Endothelial cell of umbilical vein (primary cell): ENCODE data around the gene LMTK3. TPM values are rescaled to one million over a fixed set of nuclear protein-coding genes. Genes with fewer than 3 reads are reported as not detected.

Source experiments
- BruUV-seq: library from RNA; stranded (reverse); fragments of 400-500 nt; replicated peaks from 2 replicates; lab custom pipeline; 2021; lab: Mats Ljungman, UMichigan
- CTCF ChIA-PET: fragments of 300-600, 350-600 bp; sonication (Branson Sonifier 250); formaldehyde crosslinking; loops from one replicate; lab custom pipeline; 2021; ENCODE audit warnings: antibody characterized with exemption, inconsistent platforms; lab: Charles Lee
- POLR2A ChIA-PET: fragments of 300-600, 350-600 bp; sonication (Branson Sonifier 250); formaldehyde crosslinking; loops from one replicate; lab custom pipeline; 2021; ENCODE audit warnings: antibody characterized with exemption, inconsistent platforms; lab: Charles Lee
- DNase-seq: peaks from one replicate; pipeline ENCODE4 v3.0.0-alpha.2; 2011; ENCODE audit warnings: low read depth, low spot score
- FAIRE-seq: peaks from 2 replicates; lab custom pipeline; 2011; peaks lifted over from hg19 to GRCh38; lab: Jason Lieb, UNC
- H2AFZ ChIP-seq: 2 replicates; pipeline ENCODE4 v1.6.0; 2012; ENCODE audit warnings: low read depth, low read length, control low read depth, inconsistent platforms
- H3K27ac ChIP-seq: 2 replicates; pipeline ENCODE4 v1.5.1; 2011; ENCODE audit warnings: low read depth, mild to moderate bottlenecking, control low read depth, low read length, moderate library complexity; ENCODE audit not compliant: insufficient read depth
- H3K27me3 ChIP-seq, 2 experiments: 2 replicates each; pipeline versions ENCODE4 v1.6.0 to v1.6.1; 2011; ENCODE audit warnings: low read length in 2 of 2, mixed read lengths in 1 of 2; ENCODE audit not compliant: control insufficient read depth in 2 of 2, insufficient read depth in 2 of 2
- H3K36me3 ChIP-seq, 2 experiments: 2 replicates in 1 of 2; 3 replicates in 1 of 2; pipeline ENCODE4 v1.5.1; 2011; ENCODE audit warnings: low read length in 2 of 2, mild to moderate bottlenecking in 1 of 2, moderate library complexity in 1 of 2; ENCODE audit not compliant: control insufficient read depth in 2 of 2, insufficient read depth in 2 of 2; ENCODE audit errors: extremely low read depth in 1 of 2
- H3K4me1 ChIP-seq: 3 replicates; pipeline ENCODE4 v1.5.1; 2011; ENCODE audit warnings: mild to moderate bottlenecking, low read length; ENCODE audit not compliant: control insufficient read depth, insufficient read depth; ENCODE audit errors: extremely low read depth
- H3K4me2 ChIP-seq: 2 replicates; pipeline ENCODE4 v1.6.1; 2011; ENCODE audit warnings: low read length, control low read depth, mixed read lengths; ENCODE audit not compliant: insufficient read depth
- H3K4me3 ChIP-seq, 3 experiments: fragments of 200-600 bp in 1 of 3; sonication (generic), shearing (Covaris generic) in 1 of 3; replicated peaks in 1 of 3; 2 replicates each; pipeline ENCODE4 v1.5.1; 2011 to 2016; ENCODE audit warnings: control low read depth in 3 of 3, low read length in 3 of 3, mild to moderate bottlenecking in 2 of 3, inconsistent platforms in 1 of 3, low read depth in 1 of 3, moderate library complexity in 1 of 3; ENCODE audit not compliant: insufficient read depth in 1 of 3
- H3K79me2 ChIP-seq: 2 replicates; pipeline ENCODE4 v1.6.0; 2012; ENCODE audit warnings: low read length, inconsistent platforms; ENCODE audit not compliant: control insufficient read depth, insufficient read depth
- H3K9ac ChIP-seq: replicated peaks from 2 replicates; pipeline ENCODE3; 2011; ENCODE audit warnings: low read length, control low read depth; ENCODE audit not compliant: insufficient read depth; ENCODE audit errors: extremely low read depth
- H3K9me1 ChIP-seq: replicated peaks from 3 replicates; pipeline ENCODE4 v1.6.0; 2011; ENCODE audit warnings: mild to moderate bottlenecking, low read length; ENCODE audit not compliant: control insufficient read depth, insufficient read depth; ENCODE audit errors: extremely low read depth
- H3K9me3 ChIP-seq: replicated peaks from 2 replicates; pipeline ENCODE4 v1.5.1; 2012; ENCODE audit warnings: low read length, inconsistent platforms; ENCODE audit not compliant: control insufficient read depth, insufficient read depth
- H4K20me1 ChIP-seq: replicated peaks from 2 replicates; pipeline ENCODE3; 2011; ENCODE audit warnings: mild to moderate bottlenecking, low read length; ENCODE audit not compliant: control insufficient read depth, insufficient read depth; ENCODE audit errors: extremely low read depth
- EZH2 ChIP-seq: IDR thresholded peaks from 2 replicates; pipeline ENCODE4 v1.6.1; 2012; ENCODE audit warnings: borderline replicate concordance, low read depth, mild to moderate bottlenecking, moderate library complexity, low read length, inconsistent platforms; ENCODE audit not compliant: severe bottlenecking
- FOS ChIP-seq: IDR thresholded peaks from 2 replicates; pipeline ENCODE4 v1.6.1; 2011; ENCODE audit warnings: mild to moderate bottlenecking, low read length, moderate library complexity, borderline replicate concordance; ENCODE audit not compliant: insufficient read depth
- GATA2 ChIP-seq: IDR thresholded peaks from 2 replicates; pipeline ENCODE4 v1.7.0; 2011; ENCODE audit warnings: low read depth, mild to moderate bottlenecking, moderate library complexity, mixed read lengths, low read length; ENCODE audit not compliant: insufficient read length, insufficient read depth
- JUN ChIP-seq: IDR thresholded peaks from 2 replicates; pipeline ENCODE4 v1.6.1; 2011; ENCODE audit warnings: borderline replicate concordance, low read depth; ENCODE audit not compliant: insufficient read length, insufficient read depth
- MYC ChIP-seq: IDR thresholded peaks from one replicate; pipeline ENCODE4 v1.6.1; 2011; ENCODE audit warnings: mild to moderate bottlenecking, low read depth, low read length
- POLR2A ChIP-seq: IDR thresholded peaks from 2 replicates; pipeline ENCODE4 v1.6.1; 2012; ENCODE audit warnings: low read depth, mild to moderate bottlenecking, control low read depth, low read length
- POLR2AphosphoS5 ChIP-seq: IDR thresholded peaks from 2 replicates; pipeline ENCODE4 v1.6.1; 2012; ENCODE audit warnings: low read depth, mild to moderate bottlenecking, control low read depth, low read length, moderate library complexity; ENCODE audit not compliant: insufficient read depth
- dilution Hi-C: fragments of 300-500 bp; cut with MboI; formaldehyde crosslinking; loops from one replicate; pipeline ENCODE4 v1.15.0; 2019; ENCODE audit warnings: low sequenced_read_pairs; ENCODE audit not compliant: extremely low pct_ligation_motif_present
- intact Hi-C: fragments of 100-400 bp; cut with micrococcal nuclease; formaldehyde crosslinking; loops from one replicate; pipeline ENCODE4 v1.10.0; 2022
- polyA plus RNA-seq, 4 experiments: library from polyadenylated mRNA; depleted of rRNA in 3 of 4; stranded (reverse) in 3 of 4; unstranded in 1 of 4; fragments of >200 nt; gene quantifications; 2 replicates each; pipeline versions ENCODE4 v1.2.1 to v1.2.3, GENCODE V29; 2011 to 2012; ENCODE audit warnings: missing spikeins in 1 of 4
- total RNA-seq: library from RNA; stranded (reverse); gene quantifications from 2 replicates; pipeline ENCODE4 v1.2.3, GENCODE V29; 2021
- TF ChIP-seq, protein P1 (sequence below): IDR thresholded peaks from 2 replicates; pipeline ENCODE4 v1.6.1; 2011; ENCODE audit not compliant: insufficient read depth, insufficient read length
- TF ChIP-seq, protein P2 (sequence below), 2 donors: IDR thresholded peaks; 1 replicate in 1 of 2; 2 replicates in 1 of 2; pipeline ENCODE4 v1.5.1; 2011; ENCODE audit warnings: low read length in 2 of 2, mild to moderate bottlenecking in 2 of 2, moderate library complexity in 2 of 2, control low read depth in 1 of 2, inconsistent platforms in 1 of 2, low read depth in 1 of 2; ENCODE audit not compliant: insufficient read depth in 1 of 2; ENCODE audit errors: extremely low read depth in 1 of 2

The LMTK3 gene
- total and polyA plus RNA-seq, 2 donors (not counting 3 experiments of a cell fraction or from before 2014, with no cell fraction given), result 0.11 to 0.14 TPM

DNA sequence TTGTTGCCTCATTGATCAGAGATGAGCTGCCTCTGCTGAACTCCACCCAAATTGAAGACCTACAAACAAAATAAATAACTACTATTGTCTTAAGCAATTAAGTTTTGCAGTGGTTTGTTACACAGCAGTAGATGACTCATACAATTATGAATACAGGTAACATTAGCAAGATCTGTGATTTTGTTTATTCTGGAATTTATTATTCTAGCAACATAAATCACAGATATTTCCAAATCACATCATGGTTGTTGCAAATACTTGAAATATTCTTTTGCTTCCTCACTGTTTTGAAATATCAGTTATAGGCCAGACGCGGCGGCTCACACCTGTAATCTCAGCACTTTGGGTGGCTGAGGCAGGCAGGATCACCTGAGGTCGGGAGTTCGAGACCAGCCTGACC is 13.1 kb upstream of the LMTK3 start:
- no peaks in the 10 kb centered on the region for H3K4me1 ChIP-seq
- no peak for TF ChIP-seq POLR2AphosphoS5
- TF ChIP-seq, protein P1, sequence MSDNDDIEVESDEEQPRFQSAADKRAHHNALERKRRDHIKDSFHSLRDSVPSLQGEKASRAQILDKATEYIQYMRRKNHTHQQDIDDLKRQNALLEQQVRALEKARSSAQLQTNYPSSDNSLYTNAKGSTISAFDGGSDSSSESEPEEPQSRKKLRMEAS, result no peak
- TF ChIP-seq MYC, result no peak
- no peak for TF ChIP-seq GATA2
- no peak for TF ChIP-seq JUN
- no peak for DNase-seq
- H4K20me1 ChIP-seq, result no peaks in the 10 kb centered on the region
- H3K79me2 ChIP-seq, result no peaks in the 10 kb centered on the region
- BruUV-seq, result no TSS peak
- no peaks in the 10 kb centered on the region for H3K36me3 ChIP-seq
- peaks cover 0 to 4% of the 10 kb centered on the region in 2 experiments for H3K27me3 ChIP-seq
- no peak overlapping the region for H3K27ac ChIP-seq
- no peak overlapping the region for H3K4me2 ChIP-seq
- H3K4me3 ChIP-seq, result no peak overlapping the region
- no peak overlapping the region for H2AFZ ChIP-seq
- dilution Hi-C loops, result no loop called here
- POLR2A ChIA-PET, result no interaction called here
- no peak for FAIRE-seq
- intact Hi-C loops, result no loop called here
- H3K9ac ChIP-seq, result no peak overlapping the region
- CTCF ChIA-PET, result interaction anchor here (2.2 kb wide), 1 partner anchor 59 kb away, joined by 7 read pairs; no protein-coding TSS in a partner anchor
- no peaks in the 10 kb centered on the region for H3K9me1 ChIP-seq
- peaks cover 2% of the 10 kb centered on the region for H3K9me3 ChIP-seq

DNA sequence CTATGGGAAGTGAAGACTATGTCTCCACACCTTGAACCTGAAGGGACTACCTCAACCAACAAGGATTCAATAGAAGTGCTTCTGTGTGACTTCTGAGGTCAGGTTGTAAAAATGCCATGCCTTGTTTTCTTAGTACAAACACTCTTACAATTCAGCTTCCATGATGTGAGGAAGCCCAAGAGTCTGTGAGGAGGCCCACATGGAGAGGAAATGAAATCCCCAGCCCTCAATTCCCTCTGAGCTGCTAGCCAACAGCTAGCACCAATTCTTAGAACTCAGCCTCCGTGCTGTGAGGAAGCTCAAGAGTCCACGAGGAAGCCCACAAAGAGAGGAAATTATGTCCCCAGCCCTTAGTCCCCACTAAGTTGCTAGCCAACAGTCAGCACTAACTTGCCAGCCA is 12.6 kb upstream of the LMTK3 start:
- BruUV-seq, result no TSS peak
- CTCF ChIA-PET, result interaction anchor here (0.9 to 2.2 kb wide), 2 partner anchors 17 to 60 kb away, joined by 3 to 7 read pairs; no protein-coding TSS in a partner anchor
- Histone ChIP-seq H3K79me2 (no peaks in the 10 kb centered on the region), H3K27me3 (peaks cover 0 to 4% of the 10 kb centered on the region in 2 experiments), H3K9me3 (peaks cover 2% of the 10 kb centered on the region), H3K9ac (no peak overlapping the region), H2AFZ (no peak overlapping the region), H3K4me3 (no peak overlapping the region), H3K9me1 (no peaks in the 10 kb centered on the region), H3K27ac (no peak overlapping the region), H3K4me2 (no peak overlapping the region), H3K4me1 (no peaks in the 10 kb centered on the region), H3K36me3 (no peaks in the 10 kb centered on the region), H4K20me1 (no peaks in the 10 kb centered on the region)
- TF ChIP-seq, protein P1, result no peak
- TF ChIP-seq, protein P2, sequence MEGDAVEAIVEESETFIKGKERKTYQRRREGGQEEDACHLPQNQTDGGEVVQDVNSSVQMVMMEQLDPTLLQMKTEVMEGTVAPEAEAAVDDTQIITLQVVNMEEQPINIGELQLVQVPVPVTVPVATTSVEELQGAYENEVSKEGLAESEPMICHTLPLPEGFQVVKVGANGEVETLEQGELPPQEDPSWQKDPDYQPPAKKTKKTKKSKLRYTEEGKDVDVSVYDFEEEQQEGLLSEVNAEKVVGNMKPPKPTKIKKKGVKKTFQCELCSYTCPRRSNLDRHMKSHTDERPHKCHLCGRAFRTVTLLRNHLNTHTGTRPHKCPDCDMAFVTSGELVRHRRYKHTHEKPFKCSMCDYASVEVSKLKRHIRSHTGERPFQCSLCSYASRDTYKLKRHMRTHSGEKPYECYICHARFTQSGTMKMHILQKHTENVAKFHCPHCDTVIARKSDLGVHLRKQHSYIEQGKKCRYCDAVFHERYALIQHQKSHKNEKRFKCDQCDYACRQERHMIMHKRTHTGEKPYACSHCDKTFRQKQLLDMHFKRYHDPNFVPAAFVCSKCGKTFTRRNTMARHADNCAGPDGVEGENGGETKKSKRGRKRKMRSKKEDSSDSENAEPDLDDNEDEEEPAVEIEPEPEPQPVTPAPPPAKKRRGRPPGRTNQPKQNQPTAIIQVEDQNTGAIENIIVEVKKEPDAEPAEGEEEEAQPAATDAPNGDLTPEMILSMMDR (IDR thresholded peaks at IDR 0.05; ENCODE audit: extremely low read depth in 1 of 2, insufficient read depth in 1 of 2, low read depth in 1 of 2, low read length in 2 of 2), result no peak
- TF ChIP-seq FOS, result no peak
- TF ChIP-seq JUN, result no peak
- TF ChIP-seq EZH2, result no peak
- TF ChIP-seq GATA2, result no peak
- no peak for TF ChIP-seq POLR2AphosphoS5
- TF ChIP-seq POLR2A, result no peak
- TF ChIP-seq MYC, result no peak
- POLR2A ChIA-PET, result no interaction called here
- intact Hi-C loops, result no loop called here
- DNase-seq, result no peak
- no peak for FAIRE-seq
- dilution Hi-C loops, result no loop called here
